ENCODE data around the gene ILF3. TPM values are rescaled to one million over a fixed set of nuclear protein-coding genes. Genes with fewer than 3 reads are reported as not detected.

The ILF3 gene
- total RNA-seq, 2 donors from 2014 or later, result 112 to 192 TPM

DNA sequence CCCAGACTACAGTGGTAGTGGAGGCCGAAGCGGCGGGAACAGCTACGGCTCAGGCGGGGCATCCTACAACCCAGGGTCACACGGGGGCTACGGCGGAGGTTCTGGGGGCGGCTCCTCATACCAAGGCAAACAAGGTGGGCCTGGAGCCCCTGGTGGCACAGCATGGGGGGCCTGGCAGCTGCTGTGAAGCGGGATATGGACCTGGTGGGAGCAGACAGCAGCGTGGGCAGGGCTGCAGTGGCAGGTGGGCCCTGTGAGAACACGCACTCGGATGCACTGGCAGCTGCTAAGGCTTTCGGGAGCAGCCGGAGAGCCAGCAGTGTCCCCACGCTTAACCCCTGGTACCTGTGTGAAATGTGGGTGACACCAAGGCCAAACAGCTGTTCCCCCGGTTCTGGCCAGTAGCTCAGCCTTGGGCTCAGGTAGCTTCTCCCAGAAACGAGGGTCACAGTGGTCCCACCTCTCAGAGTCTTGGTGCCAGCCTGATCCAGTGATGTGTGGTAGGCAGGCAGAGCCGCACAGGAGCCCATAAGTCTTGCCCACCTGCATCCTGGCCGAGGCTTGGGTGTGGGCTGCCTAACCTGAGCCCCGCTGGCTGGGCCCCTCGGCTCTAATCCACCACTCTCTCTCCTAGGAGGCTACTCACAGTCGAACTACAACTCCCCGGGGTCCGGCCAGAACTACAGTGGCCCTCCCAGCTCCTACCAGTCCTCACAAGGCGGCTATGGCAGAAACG is 34.6 kb downstream of the ILF3 start:
- no peaks in the 10 kb centered on the region for H3K4me1 ChIP-seq (replicated peaks)
- no peak for TF ChIP-seq POLR2AphosphoS5 (IDR thresholded peaks at IDR 0.05)
- TF ChIP-seq POLR2A (IDR thresholded peaks at IDR 0.05), result no peak
- TF ChIP-seq, protein P1, sequence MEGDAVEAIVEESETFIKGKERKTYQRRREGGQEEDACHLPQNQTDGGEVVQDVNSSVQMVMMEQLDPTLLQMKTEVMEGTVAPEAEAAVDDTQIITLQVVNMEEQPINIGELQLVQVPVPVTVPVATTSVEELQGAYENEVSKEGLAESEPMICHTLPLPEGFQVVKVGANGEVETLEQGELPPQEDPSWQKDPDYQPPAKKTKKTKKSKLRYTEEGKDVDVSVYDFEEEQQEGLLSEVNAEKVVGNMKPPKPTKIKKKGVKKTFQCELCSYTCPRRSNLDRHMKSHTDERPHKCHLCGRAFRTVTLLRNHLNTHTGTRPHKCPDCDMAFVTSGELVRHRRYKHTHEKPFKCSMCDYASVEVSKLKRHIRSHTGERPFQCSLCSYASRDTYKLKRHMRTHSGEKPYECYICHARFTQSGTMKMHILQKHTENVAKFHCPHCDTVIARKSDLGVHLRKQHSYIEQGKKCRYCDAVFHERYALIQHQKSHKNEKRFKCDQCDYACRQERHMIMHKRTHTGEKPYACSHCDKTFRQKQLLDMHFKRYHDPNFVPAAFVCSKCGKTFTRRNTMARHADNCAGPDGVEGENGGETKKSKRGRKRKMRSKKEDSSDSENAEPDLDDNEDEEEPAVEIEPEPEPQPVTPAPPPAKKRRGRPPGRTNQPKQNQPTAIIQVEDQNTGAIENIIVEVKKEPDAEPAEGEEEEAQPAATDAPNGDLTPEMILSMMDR (IDR thresholded peaks at IDR 0.05), result no peak
- no peak overlapping the region for H3K27ac ChIP-seq
- intact Hi-C loops (cut with DNase I), result no loop called here
- H3K4me3 ChIP-seq, result no peak overlapping the region
- H3K9me3 ChIP-seq, result no peaks in the 10 kb centered on the region
- peaks cover 15 to 24% of the 10 kb centered on the region in 2 donors for H3K36me3 ChIP-seq
- DNase-seq (ENCODE audit: low spot score), result no peak
- no peaks in the 10 kb centered on the region for H3K27me3 ChIP-seq (replicated peaks; ENCODE audit: insufficient read depth)
- WGBS, result 88% methylated on average over 25 of the region's 27 CpGs

DNA sequence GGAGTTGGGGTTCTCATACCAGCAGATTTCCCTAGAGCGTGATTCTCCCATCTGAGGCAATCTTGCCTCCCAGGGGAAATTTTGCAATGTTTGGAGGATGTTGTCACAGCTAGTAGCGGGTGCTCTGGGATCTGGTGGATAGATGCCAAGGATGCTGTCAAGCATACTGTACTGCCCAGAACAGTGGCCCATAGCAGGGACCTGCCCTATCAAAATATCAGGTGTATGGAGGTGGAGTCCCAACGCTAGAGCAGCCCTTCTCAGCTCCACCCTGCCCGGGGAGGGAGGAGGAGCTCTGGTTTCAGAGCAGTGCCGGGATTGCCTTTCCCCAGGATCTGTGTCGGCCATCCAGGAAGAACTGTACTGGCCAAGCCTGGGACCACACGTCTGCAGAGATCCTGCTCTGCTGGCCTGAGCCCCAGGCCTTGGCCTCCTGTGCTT is 36.2 kb downstream of the ILF3 start:
- 33% methylated on average over 7 of the region's 7 CpGs for WGBS
- H3K27me3 ChIP-seq (replicated peaks; ENCODE audit: insufficient read depth), result no peaks in the 10 kb centered on the region
- intact Hi-C loops (cut with DNase I), result loop anchor here (5.0 kb wide), 1 partner anchor 38 kb away; the partner anchor contains the start of gene ILF3
- H3K4me1 ChIP-seq (replicated peaks), result no peaks in the 10 kb centered on the region
- peak; percentile 10 for TF ChIP-seq POLR2AphosphoS5 (IDR thresholded peaks at IDR 0.05)
- TF ChIP-seq, protein P1 (IDR thresholded peaks at IDR 0.05), result no peak
- H3K27ac ChIP-seq, result no peak overlapping the region
- H3K9me3 ChIP-seq, result no peaks in the 10 kb centered on the region
- peaks cover 14 to 21% of the 10 kb centered on the region in 2 donors for H3K36me3 ChIP-seq
- DNase-seq (ENCODE audit: low spot score), result no peak
- no peak overlapping the region for H3K4me3 ChIP-seq

DNA sequence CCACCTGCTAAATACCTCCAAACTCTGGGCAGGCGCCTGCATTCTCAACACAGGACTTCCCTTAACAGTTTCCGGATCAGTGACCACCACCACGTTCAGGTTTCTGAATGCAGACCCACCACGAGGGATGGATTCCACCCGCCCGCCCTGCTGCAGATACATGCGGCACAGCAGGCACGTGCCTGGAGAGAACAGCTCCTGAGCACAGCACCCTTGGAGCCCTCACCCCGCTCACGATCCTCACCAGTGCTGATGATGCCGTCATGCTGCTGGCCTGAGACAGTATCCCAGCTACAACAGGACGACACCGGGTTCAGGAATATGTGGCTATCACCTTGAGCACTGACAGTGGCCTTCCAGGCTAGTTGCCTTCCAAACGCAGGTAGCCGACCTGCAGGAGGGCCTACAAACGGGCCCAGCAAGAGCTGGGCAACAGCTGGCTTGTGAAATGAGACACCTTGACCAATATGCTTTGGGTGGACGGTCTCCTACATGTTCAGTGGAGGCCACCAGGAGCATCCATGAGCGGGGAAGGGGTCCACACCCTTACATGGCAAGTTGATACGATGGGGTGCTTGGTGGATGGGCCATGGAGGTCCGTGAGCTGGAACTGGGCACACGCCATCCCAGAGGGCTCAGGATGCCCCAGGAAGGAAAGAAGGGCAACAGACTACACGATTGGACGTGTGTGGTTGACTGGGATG is 37.2 kb downstream of the ILF3 start:
- intact Hi-C loops (cut with DNase I), result loop anchor here (5.0 kb wide), 1 partner anchor 39 kb away; the partner anchor contains the start of gene ILF3
- H3K27ac ChIP-seq, result no peak overlapping the region
- 77% methylated on average over 23 of the region's 23 CpGs for WGBS
- H3K9me3 ChIP-seq, result no peaks in the 10 kb centered on the region
- no peaks in the 10 kb centered on the region for H3K27me3 ChIP-seq (replicated peaks; ENCODE audit: insufficient read depth)
- no peak for TF ChIP-seq POLR2A (IDR thresholded peaks at IDR 0.05)
- TF ChIP-seq, protein P1 (IDR thresholded peaks at IDR 0.05), result no peak
- no peak for TF ChIP-seq POLR2AphosphoS5 (IDR thresholded peaks at IDR 0.05)
- peaks cover 10 to 19% of the 10 kb centered on the region in 2 donors for H3K36me3 ChIP-seq
- DNase-seq (ENCODE audit: low spot score), result no peak
- H3K4me1 ChIP-seq (replicated peaks), result no peaks in the 10 kb centered on the region
- H3K4me3 ChIP-seq, result no peak overlapping the region

DNA sequence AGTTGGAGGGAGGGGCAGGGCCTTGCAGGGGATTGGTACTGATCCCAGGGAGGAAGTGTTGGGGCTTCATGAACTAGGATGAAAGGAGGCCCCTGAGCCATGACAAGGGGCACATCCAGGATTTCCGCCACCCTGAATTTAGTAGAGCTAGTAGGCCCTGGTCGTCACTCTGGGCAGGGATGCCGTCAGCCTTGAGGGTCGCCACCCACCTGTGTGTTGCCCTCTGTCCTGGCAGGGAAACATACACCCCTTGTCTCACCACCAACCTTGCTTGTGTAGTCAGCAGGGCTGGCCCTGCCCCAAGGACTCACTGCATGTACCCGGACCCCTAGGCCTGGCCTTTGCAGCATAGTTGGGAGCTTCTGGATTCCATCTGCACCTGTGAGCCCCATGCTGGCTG is 37.7 kb downstream of the ILF3 start:
- intact Hi-C loops (cut with DNase I), result loop anchor here (5.0 kb wide), 1 partner anchor 40 kb away; the partner anchor contains the start of gene ILF3
- TF ChIP-seq POLR2AphosphoS5 (IDR thresholded peaks at IDR 0.05) (no peak), POLR2A (IDR thresholded peaks at IDR 0.05) (no peak)
- TF ChIP-seq, protein P1 (IDR thresholded peaks at IDR 0.05), result no peak
- DNase-seq (ENCODE audit: low spot score), result no peak
- H3K4me3 ChIP-seq, result no peak overlapping the region
- H3K27me3 ChIP-seq (replicated peaks; ENCODE audit: insufficient read depth), result no peaks in the 10 kb centered on the region
- no peaks in the 10 kb centered on the region for H3K4me1 ChIP-seq (replicated peaks)
- WGBS, result 83% methylated on average over 5 of the region's 5 CpGs
- H3K9me3 ChIP-seq, result no peaks in the 10 kb centered on the region
- H3K27ac ChIP-seq, result no peak overlapping the region
- peaks cover 10 to 19% of the 10 kb centered on the region in 2 donors for H3K36me3 ChIP-seq
